MCF 10A (cell line): ENCODE data around the gene OMA1. TPM values are rescaled to one million over a fixed set of nuclear protein-coding genes. Genes with fewer than 3 reads are reported as not detected.

ENCODE experiments used
- BruUV-seq: library from RNA; stranded (reverse); fragments of 400-500 nt; replicated peaks from 2 replicates; lab custom pipeline; 2021; lab: Mats Ljungman, UMichigan
- CTCF ChIA-PET: fragments of 300-600 bp; sonication (Branson Sonifier 250); formaldehyde crosslinking; extraction: SDS; loops from one replicate; lab custom pipeline; 2021; ENCODE audit warnings: antibody characterized with exemption, inconsistent platforms; lab: Yijun Ruan, JAX
- POLR2A ChIA-PET: fragments of 300-600, 350-650 bp; sonication (Branson Sonifier 250); formaldehyde crosslinking; extraction: SDS; loops from one replicate; lab custom pipeline; 2020; ENCODE audit warnings: antibody characterized with exemption, inconsistent platforms; lab: Yijun Ruan, JAX
- DNase-seq: peaks from one replicate; pipeline ENCODE4 v3.0.0-alpha.2; 2018; ENCODE audit not compliant: unreplicated experiment
- H3K27ac Mint-ChIP-seq: one replicate; pipeline ENCODE4 v1.8.0; 2022; ENCODE audit warnings: mild to moderate bottlenecking, low read depth, mixed read lengths; ENCODE audit not compliant: unreplicated experiment
- H3K27me3 Mint-ChIP-seq: one replicate; pipeline ENCODE4 v1.8.0; 2022; ENCODE audit warnings: mixed read lengths; ENCODE audit not compliant: insufficient read depth, unreplicated experiment
- H3K36me3 Mint-ChIP-seq: one replicate; pipeline ENCODE4 v1.8.0; 2022; ENCODE audit warnings: mild to moderate bottlenecking, moderate library complexity, mixed read lengths; ENCODE audit not compliant: insufficient read depth, unreplicated experiment
- H3K4me1 Mint-ChIP-seq: one replicate; pipeline ENCODE4 v1.8.0; 2022; ENCODE audit warnings: mixed read lengths; ENCODE audit not compliant: insufficient read depth, unreplicated experiment
- H3K4me3 Mint-ChIP-seq: one replicate; pipeline ENCODE4 v1.8.0; 2022; ENCODE audit warnings: mild to moderate bottlenecking, moderate library complexity, mixed read lengths; ENCODE audit not compliant: unreplicated experiment
- H3K9me3 Mint-ChIP-seq: one replicate; pipeline ENCODE4 v1.8.0; 2022; ENCODE audit warnings: mixed read lengths; ENCODE audit not compliant: unreplicated experiment
- intact Hi-C: fragments of 100-400 bp; cut with micrococcal nuclease; formaldehyde crosslinking; loops from 2 replicates; pipeline ENCODE4 v1.14.1; 2022
- total RNA-seq: library from RNA; stranded (reverse); gene quantifications from 2 replicates; pipeline ENCODE4 v1.2.3, GENCODE V29; 2022
- TF ChIP-seq, protein P1 (sequence below): fragments of 200-600 bp; IDR thresholded peaks from one replicate; pipeline ENCODE4 v1.8.0; 2022; ENCODE audit warnings: antibody characterized with exemption, mild to moderate bottlenecking; ENCODE audit not compliant: unreplicated experiment

The OMA1 gene
- total RNA-seq, 1 experiment from 2014 or later, result 15.7 TPM

DNA sequence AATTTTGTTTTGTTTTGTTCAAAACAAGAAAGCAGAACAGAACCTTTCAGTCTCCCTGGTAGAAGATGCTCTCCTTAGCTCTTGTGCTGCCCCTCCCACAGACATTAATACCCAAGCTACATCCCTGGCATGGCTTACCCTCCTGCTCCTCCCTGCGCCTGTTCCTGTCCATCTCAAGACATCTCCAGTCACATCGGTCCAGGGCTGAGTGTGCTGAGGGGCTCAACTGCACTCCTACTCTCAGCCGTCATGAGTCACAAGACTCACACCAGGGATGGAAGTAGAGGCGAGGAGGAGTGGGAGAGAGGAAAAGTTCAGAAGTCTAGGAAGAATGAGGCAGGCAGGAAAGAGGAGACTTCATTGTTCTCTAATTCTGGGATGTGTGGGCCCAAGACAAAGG, 39.7 kb upstream of the OMA1 start:
- Mint-ChIP-seq H3K4me1 (peaks cover 41% of the 10 kb centered on the region), H3K27me3 (no peaks in the 10 kb centered on the region), H3K36me3 (no peaks in the 10 kb centered on the region), H3K27ac (peak overlapping the region; percentile 92), H3K4me3 (no peak overlapping the region), H3K9me3 (no peaks in the 10 kb centered on the region)
- intact Hi-C loops, result no loop called here
- TF ChIP-seq, protein P1, sequence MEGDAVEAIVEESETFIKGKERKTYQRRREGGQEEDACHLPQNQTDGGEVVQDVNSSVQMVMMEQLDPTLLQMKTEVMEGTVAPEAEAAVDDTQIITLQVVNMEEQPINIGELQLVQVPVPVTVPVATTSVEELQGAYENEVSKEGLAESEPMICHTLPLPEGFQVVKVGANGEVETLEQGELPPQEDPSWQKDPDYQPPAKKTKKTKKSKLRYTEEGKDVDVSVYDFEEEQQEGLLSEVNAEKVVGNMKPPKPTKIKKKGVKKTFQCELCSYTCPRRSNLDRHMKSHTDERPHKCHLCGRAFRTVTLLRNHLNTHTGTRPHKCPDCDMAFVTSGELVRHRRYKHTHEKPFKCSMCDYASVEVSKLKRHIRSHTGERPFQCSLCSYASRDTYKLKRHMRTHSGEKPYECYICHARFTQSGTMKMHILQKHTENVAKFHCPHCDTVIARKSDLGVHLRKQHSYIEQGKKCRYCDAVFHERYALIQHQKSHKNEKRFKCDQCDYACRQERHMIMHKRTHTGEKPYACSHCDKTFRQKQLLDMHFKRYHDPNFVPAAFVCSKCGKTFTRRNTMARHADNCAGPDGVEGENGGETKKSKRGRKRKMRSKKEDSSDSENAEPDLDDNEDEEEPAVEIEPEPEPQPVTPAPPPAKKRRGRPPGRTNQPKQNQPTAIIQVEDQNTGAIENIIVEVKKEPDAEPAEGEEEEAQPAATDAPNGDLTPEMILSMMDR, result no peak
- ChIA-PET POLR2A (interaction anchor here (0.6 to 4.7 kb wide), 3 partner anchors 13 to 1360 kb away, joined by 3 to 63 read pairs (median 38); partner anchors contain the start of gene OMA1), CTCF (no interaction called here)
- BruUV-seq, result no TSS peak
- no peak for DNase-seq

DNA sequence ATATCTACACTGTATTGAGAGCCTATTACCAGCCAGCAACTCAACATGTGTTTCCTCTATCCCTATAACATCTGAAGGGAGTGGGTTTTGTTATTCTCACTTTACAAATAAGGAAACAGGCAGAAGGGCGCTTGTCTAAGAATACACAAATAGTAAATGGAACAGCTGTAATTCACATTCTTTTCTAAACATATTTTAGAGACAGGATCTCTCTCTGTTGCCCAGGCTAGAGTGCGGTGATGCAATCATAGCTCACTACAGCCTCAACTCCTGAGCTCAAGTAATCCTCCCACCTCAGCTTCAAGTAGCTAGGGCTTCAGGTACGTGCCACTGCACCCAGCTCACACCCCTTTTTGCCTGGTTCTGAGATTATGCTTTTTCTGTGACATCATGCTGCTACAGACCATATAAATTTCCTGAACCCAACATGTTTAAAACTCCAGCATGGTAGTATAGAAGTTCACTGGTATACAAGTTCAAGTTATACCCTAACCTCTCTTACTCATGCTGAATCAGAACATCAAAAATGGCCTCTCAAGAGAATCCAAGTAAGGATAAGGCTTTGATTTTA, 39.1 kb upstream of the OMA1 start:
- Mint-ChIP-seq H3K27me3 (no peaks in the 10 kb centered on the region), H3K4me3 (peak overlapping the region; percentile 1), H3K27ac (peak overlapping the region; percentile 92), H3K9me3 (no peaks in the 10 kb centered on the region), H3K4me1 (peaks cover 40% of the 10 kb centered on the region), H3K36me3 (no peaks in the 10 kb centered on the region)
- no TSS peak for BruUV-seq
- POLR2A ChIA-PET, result interaction anchor here (0.7 to 4.7 kb wide), 7 partner anchors 9 to 49 kb away, joined by 4 to 63 read pairs (median 10); partner anchors contain the start of genes OMA1 and TACSTD2
- CTCF ChIA-PET, result interaction anchor here (0.5 to 1.0 kb wide), 3 partner anchors 67 to 1861 kb away, joined by 3 to 4 read pairs (median 3); no protein-coding TSS in a partner anchor
- TF ChIP-seq, protein P1, result no peak
- DNase-seq, result peak; percentile 52
- intact Hi-C loops, result loop anchor here (2.0 kb wide), 1 partner anchor 33 kb away; no protein-coding TSS in a partner anchor

DNA sequence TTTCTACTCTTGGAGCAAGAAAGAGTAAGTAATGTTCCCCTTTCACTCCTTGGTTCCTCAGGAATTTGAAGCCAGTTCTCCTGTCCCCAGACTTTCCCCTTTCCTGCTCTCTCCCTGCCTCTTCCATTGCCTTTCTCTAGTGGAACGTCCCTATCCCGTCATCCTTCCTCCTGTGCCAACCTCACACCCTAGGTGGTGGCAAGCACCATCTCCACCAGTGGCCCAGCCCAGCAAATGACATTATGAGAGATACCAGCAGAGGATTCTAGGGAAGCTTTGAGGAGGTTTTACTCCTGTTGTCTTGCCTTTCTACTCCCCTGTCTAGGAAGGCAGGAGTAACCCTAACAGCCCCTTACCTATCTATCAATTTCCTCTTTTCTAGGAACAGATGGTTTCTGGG, 38.6 kb upstream of the OMA1 start:
- H3K4me3 Mint-ChIP-seq, result peak overlapping the region; percentile 1
- TF ChIP-seq, protein P1, result no peak
- intact Hi-C loops, result loop anchor here (2.0 kb wide), 1 partner anchor 34 kb away; no protein-coding TSS in a partner anchor
- CTCF ChIA-PET, result interaction anchor here (0.5 to 1.0 kb wide), 4 partner anchors 67 to 1861 kb away, joined by 3 to 4 read pairs (median 3); no protein-coding TSS in a partner anchor
- no TSS peak for BruUV-seq
- POLR2A ChIA-PET, result interaction anchor here (0.6 to 4.7 kb wide), 16 partner anchors 7 to 1166 kb away, joined by 3 to 63 read pairs (median 4); partner anchors contain the start of genes OMA1 and TACSTD2
- no peaks in the 10 kb centered on the region for H3K9me3 Mint-ChIP-seq
- peaks cover 35% of the 10 kb centered on the region for H3K4me1 Mint-ChIP-seq
- peak overlapping the region; percentile 92 for H3K27ac Mint-ChIP-seq
- DNase-seq, result peak; percentile 23
- H3K27me3 Mint-ChIP-seq, result no peaks in the 10 kb centered on the region
- H3K36me3 Mint-ChIP-seq, result no peaks in the 10 kb centered on the region
